B cell (primary cell): ENCODE measurements around the gene EPHB1. TPM values are rescaled to one million over a fixed set of nuclear protein-coding genes. Genes with fewer than 3 reads are reported as not detected.

Source experiments
- ATAC-seq: fragments of 200-7000 bp; cut with Tn5 transposase; one replicate; pipeline ENCODE4 v1.10.0; 2021; ENCODE audit warnings: low read depth, mild to moderate bottlenecking, moderate number of reproducible peaks, moderate library complexity
- CTCF ChIA-PET: fragments of 350-600 bp; sonication (Branson Sonifier 250); formaldehyde crosslinking; loops from one replicate; lab custom pipeline; 2021; ENCODE audit warnings: antibody characterized with exemption, inconsistent platforms; lab: Charles Lee
- POLR2A ChIA-PET: fragments of 350-600 bp; sonication (Branson Sonifier 250); formaldehyde crosslinking; loops from one replicate; lab custom pipeline; 2021; ENCODE audit warnings: antibody characterized with exemption; lab: Charles Lee
- DNase-seq: peaks from one replicate; pipeline ENCODE4 v3.0.0; 2013
- H2AFZ ChIP-seq: 2 replicates; pipeline ENCODE4 v1.6.1; 2012; ENCODE audit warnings: mild to moderate bottlenecking, low read depth, low read length; ENCODE audit not compliant: insufficient read depth, poor library complexity, severe bottlenecking
- H3K27ac ChIP-seq, 2 donors: 1 replicate in 1 of 2; 2 replicates in 1 of 2; pipeline ENCODE4 v1.5.1; 2012 to 2013; ENCODE audit warnings: low read length in 2 of 2, mild to moderate bottlenecking in 2 of 2, moderate library complexity in 1 of 2
- H3K27me3 ChIP-seq, 4 experiments: fragments of 200-600 bp in 1 of 4; sonication (generic) in 1 of 4; replicated peaks in 1 of 4; 1 replicate in 2 of 4; 2 replicates in 2 of 4; pipeline versions ENCODE4 v1.6.1 to v1.7.0; 2013 to 2016; ENCODE audit warnings: low read length in 3 of 4, mild to moderate bottlenecking in 2 of 4, mixed read lengths in 1 of 4, moderate library complexity in 1 of 4; ENCODE audit not compliant: insufficient read depth in 4 of 4, control insufficient read depth in 3 of 4; ENCODE audit errors: control extremely low read depth in 1 of 4
- H3K36me3 ChIP-seq, 2 experiments: replicated peaks in 1 of 2; 1 replicate in 1 of 2; 2 replicates in 1 of 2; pipeline versions ENCODE4 v1.6.1 to v1.7.1; 2013; ENCODE audit warnings: low read length in 1 of 2; ENCODE audit not compliant: insufficient read depth in 2 of 2, control insufficient read depth in 1 of 2; ENCODE audit errors: control extremely low read depth in 1 of 2, extremely low read depth in 1 of 2
- H3K4me1 ChIP-seq, 2 donors: fragments of 200-600 bp in 1 of 2; sonication (generic) in 1 of 2; 1 replicate in 1 of 2; 2 replicates in 1 of 2; pipeline versions ENCODE4 v1.5.1 to v1.6.1; 2013 to 2017; ENCODE audit warnings: low read length in 2 of 2; ENCODE audit not compliant: control insufficient read depth in 2 of 2, insufficient read depth in 2 of 2
- H3K4me2 ChIP-seq: replicated peaks from 2 replicates; pipeline ENCODE3; 2012; ENCODE audit warnings: mild to moderate bottlenecking, low read depth, low read length; ENCODE audit not compliant: poor library complexity, severe bottlenecking
- H3K4me3 ChIP-seq, 5 experiments: fragments of 200-600 bp in 1 of 5; sonication (generic) in 1 of 5; 1 replicate in 3 of 5; 2 replicates in 2 of 5; pipeline versions ENCODE4 v1.5.1 to v1.7.0; 2011 to 2016; ENCODE audit warnings: low read length in 4 of 5, mild to moderate bottlenecking in 4 of 5, low read depth in 2 of 5, control low read depth in 1 of 5, moderate library complexity in 1 of 5; ENCODE audit not compliant: insufficient read depth in 1 of 5; ENCODE audit errors: control extremely low read depth in 1 of 5, extremely low read depth in 1 of 5
- H3K79me2 ChIP-seq: fragments of 200-600 bp; sonication (generic); one replicate; pipeline ENCODE4 v1.6.0; 2016; ENCODE audit warnings: low read length; ENCODE audit not compliant: control insufficient read depth, insufficient read depth
- H3K9ac ChIP-seq: fragments of 200-600 bp; sonication (generic); 2 replicates; pipeline ENCODE4 v1.6.1; 2017; ENCODE audit warnings: mild to moderate bottlenecking, low read length, moderate library complexity
- H3K9me3 ChIP-seq, 3 donors: one replicate each; pipeline versions ENCODE4 v1.6.1 to v1.7.1; 2013; ENCODE audit warnings: low read length in 2 of 3; ENCODE audit not compliant: control insufficient read depth in 2 of 3, insufficient read depth in 1 of 3; ENCODE audit errors: control extremely low read depth in 1 of 3
- H4K20me1 ChIP-seq: 2 replicates; pipeline ENCODE4 v1.6.0; 2012; ENCODE audit warnings: mild to moderate bottlenecking, low read length; ENCODE audit not compliant: insufficient read depth, control insufficient read depth, poor library complexity, severe bottlenecking
- H3K27ac Mint-ChIP-seq: one replicate; pipeline ENCODE4 v1.8.0; 2021; ENCODE audit warnings: mixed read lengths
- H3K27me3 Mint-ChIP-seq: one replicate; pipeline ENCODE4 v1.8.0; 2021; ENCODE audit warnings: mixed read lengths
- H3K4me1 Mint-ChIP-seq: one replicate; pipeline ENCODE4 v1.8.0; 2021; ENCODE audit warnings: mixed read lengths
- H3K4me3 Mint-ChIP-seq: one replicate; pipeline ENCODE4 v1.8.0; 2021; ENCODE audit warnings: mixed read lengths
- H3K9me3 Mint-ChIP-seq: one replicate; pipeline ENCODE4 v1.8.0; 2022; ENCODE audit warnings: mixed read lengths; ENCODE audit not compliant: insufficient read depth
- CTCF ChIP-seq: fragments of 200-600 bp; IDR thresholded peaks from one replicate; pipeline ENCODE4 v1.8.0; 2022; ENCODE audit warnings: antibody characterized with exemption, mild to moderate bottlenecking
- EZH2 ChIP-seq: IDR thresholded peaks from 2 replicates; pipeline ENCODE4 v1.6.1; 2012; ENCODE audit warnings: borderline replicate concordance, low read depth, mild to moderate bottlenecking, moderate library complexity, low read length; ENCODE audit not compliant: insufficient read depth, poor library complexity, severe bottlenecking
- WGBS: methylation state at CpG from one replicate; pipeline ENCODE4 v1.1.5; 2013; ENCODE audit warnings: missing lambda C conversion rate; ENCODE audit not compliant: insufficient coverage; 5-methylcytosine and 5-hydroxymethylcytosine counted together
- intact Hi-C: fragments of 100-400 bp; cut with micrococcal nuclease; formaldehyde crosslinking; loops from one replicate; pipeline ENCODE4 v1.10.0; 2022
- polyA plus RNA-seq: library from polyadenylated mRNA; depleted of rRNA; stranded (reverse); fragments of >200 nt; gene quantifications from 2 replicates; pipeline ENCODE4 v1.2.3, GENCODE V29; 2012
- total RNA-seq, 2 donors: library from RNA; stranded (reverse); fragments of 120-200 nt in 1 of 2; gene quantifications; 1 replicate in 1 of 2; 2 replicates in 1 of 2; pipeline versions ENCODE4 v1.2.3 to v1.2.4, GENCODE V29; 2013 to 2022

EPHB1 gene
- total and polyA plus RNA-seq, 2 donors (not counting 1 experiment from before 2014, with no cell fraction given): 0.01 TPM; not detected in 1

DNA sequence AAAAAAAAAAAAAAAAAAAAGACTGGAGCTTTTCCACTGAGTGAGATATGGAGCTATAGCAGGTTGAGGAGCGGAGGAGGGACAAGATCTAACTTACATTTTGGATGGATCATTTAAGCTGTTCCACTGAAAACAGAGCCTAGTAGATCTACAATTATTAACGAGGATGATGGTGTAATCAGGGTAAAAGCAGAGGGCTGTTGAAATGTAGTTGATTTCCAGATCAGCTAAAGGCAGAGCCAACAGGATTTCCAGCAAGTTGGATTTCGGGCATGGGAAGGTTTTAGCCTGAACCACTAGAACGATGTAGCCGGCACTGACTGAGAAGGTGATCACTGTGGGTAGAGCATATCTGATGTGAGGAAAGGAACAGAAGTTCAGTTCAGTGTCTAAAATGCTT is 360.7 kb downstream of the EPHB1 start:
- Mint-ChIP-seq H3K4me1 (no peaks in the 10 kb centered on the region), H3K9me3 (no peaks in the 10 kb centered on the region), H3K4me3 (no peak overlapping the region), H3K27ac (no peak overlapping the region), H3K27me3 (peaks cover 3% of the 10 kb centered on the region)
- no peak for TF ChIP-seq EZH2
- TF ChIP-seq CTCF: no peak
- no peaks in the 10 kb centered on the region for H3K9me3 ChIP-seq
- intact Hi-C loops: no loop called here
- POLR2A ChIA-PET: no interaction called here
- H4K20me1 ChIP-seq: no peaks in the 10 kb centered on the region
- H2AFZ ChIP-seq: no peak overlapping the region
- H3K27ac ChIP-seq: no peak overlapping the region
- no peak overlapping the region for H3K4me2 ChIP-seq
- no peak overlapping the region for H3K4me3 ChIP-seq
- 97% methylated on average over 5 of the region's 5 CpGs for WGBS
- H3K36me3 ChIP-seq: no peaks in the 10 kb centered on the region
- no peak for ATAC-seq
- no peak overlapping the region for H3K9ac ChIP-seq
- no peaks in the 10 kb centered on the region for H3K27me3 ChIP-seq
- DNase-seq: no peak
- H3K4me1 ChIP-seq: no peaks in the 10 kb centered on the region
- H3K79me2 ChIP-seq: no peaks in the 10 kb centered on the region
- CTCF ChIA-PET: no interaction called here

- 90% methylated on average over 3 of the region's 6 CpGs for WGBS
- Histone ChIP-seq H3K4me2 (no peak overlapping the region), H3K27me3 (no peaks in the 10 kb centered on the region), H3K27ac (no peak overlapping the region), H4K20me1 (no peaks in the 10 kb centered on the region), H3K4me3 (no peak overlapping the region), H3K4me1 (no peaks in the 10 kb centered on the region), H3K36me3 (no peaks in the 10 kb centered on the region), H2AFZ (no peak overlapping the region), H3K9me3 (no peaks in the 10 kb centered on the region), H3K79me2 (no peaks in the 10 kb centered on the region), H3K9ac (no peak overlapping the region)
- intact Hi-C loops: no loop called here
- TF ChIP-seq EZH2: no peak
- DNase-seq (no peak), ATAC-seq (no peak)
- Mint-ChIP-seq H3K4me1 (no peaks in the 10 kb centered on the region), H3K4me3 (no peak overlapping the region), H3K9me3 (no peaks in the 10 kb centered on the region), H3K27ac (no peak overlapping the region), H3K27me3 (peaks cover 3% of the 10 kb centered on the region)
- ChIA-PET CTCF (no interaction called here), POLR2A (no interaction called here)
Measured at GRCh38 chr3:135157045-135157740, 362.1 kb downstream of the EPHB1 start.
